Activated CD8-positive, alpha-beta memory T cell treated with anti-CD3 and anti-CD28 coated beads for 48 hours (primary cell): Measurements from ENCODE around the gene TRPV5.

ENCODE experiments used
- DNase-seq, 3 experiments: peaks; one replicate each; pipeline ENCODE4 v3.0.0-alpha.2; 2020; ENCODE audit warnings: low read depth in 2 of 3, low spot score in 2 of 3

TRPV5 gene

GRCh38 chr7:142887282-142888015, 46.1 kb downstream of the TRPV5 start:
- DNase-seq = no peak

- no peak for DNase-seq
Observed at GRCh38 chr7:142886866-142887265, 46.7 kb downstream of the TRPV5 start.

- no peak for DNase-seq
Observed at GRCh38 chr7:142885311-142886230, 48.0 kb downstream of the TRPV5 start, which contains the start of gene TRPV6. Gene TRPV6, minus strand, starts transcription at chr7:142885745.

GRCh38 chr7:142884286-142884640, 49.3 kb downstream of the TRPV5 start:
- DNase-seq = no peak

GRCh38 chr7:142883571-142884285, 49.8 kb downstream of the TRPV5 start:
- DNase-seq = no peak

GRCh38 chr7:142883145-142883544, 50.4 kb downstream of the TRPV5 start:
- DNase-seq = no peak

GRCh38 chr7:142882338-142882678, 51.2 kb downstream of the TRPV5 start:
- no peak for DNase-seq

- no peak for DNase-seq
Observed at GRCh38 chr7:142881586-142882337, 51.8 kb downstream of the TRPV5 start.

GRCh38 chr7:142880876-142881505, 52.6 kb downstream of the TRPV5 start:
- DNase-seq = peak in 1 of 3 experiments; percentile 32

- DNase-seq = no peak
Observed at GRCh38 chr7:142879060-142879459, 54.5 kb downstream of the TRPV5 start.

- DNase-seq = no peak
Observed at GRCh38 chr7:142878315-142878714, 55.2 kb downstream of the TRPV5 start.

- no peak for DNase-seq
Observed at GRCh38 chr7:142876991-142877910, 56.3 kb downstream of the TRPV5 start.

GRCh38 chr7:142876236-142876960, 57.1 kb downstream of the TRPV5 start:
- DNase-seq = no peak

- DNase-seq = no peak
Observed at GRCh38 chr7:142875456-142875855, 58.1 kb downstream of the TRPV5 start.

- DNase-seq = no peak
Observed at GRCh38 chr7:142874837-142875236, 58.7 kb downstream of the TRPV5 start.

- no peak for DNase-seq
Observed at GRCh38 chr7:142874409-142874808, 59.1 kb downstream of the TRPV5 start.

GRCh38 chr7:142873871-142874270, 59.7 kb downstream of the TRPV5 start:
- DNase-seq = no peak

- no peak for DNase-seq
Observed at GRCh38 chr7:142873281-142873784, 60.2 kb downstream of the TRPV5 start.
